K562 (cell line): Measurements from ENCODE around the gene NINL.

ENCODE experiments used
- CCAR2 ChIP-seq: fragments of 200-400 bp; formaldehyde crosslinking; IDR thresholded peaks from 2 replicates; pipeline ENCODE4 v1.6.1; 2017; ENCODE audit warnings: mild to moderate bottlenecking, low read depth, low read length
- CREM ChIP-seq: IDR thresholded peaks from 2 replicates; pipeline ENCODE4 v1.6.1; 2014; ENCODE audit warnings: antibody characterized with exemption, low read depth
- FOXA1 ChIP-seq: fragments of 450-650 bp; IDR thresholded peaks from 2 replicates; pipeline ENCODE4 v1.6.1; 2016; ENCODE audit warnings: mild to moderate bottlenecking, borderline replicate concordance
- KAT2B ChIP-seq: IDR thresholded peaks from one replicate; pipeline ENCODE4 v1.6.1; 2012; ENCODE audit warnings: low read depth, mild to moderate bottlenecking, control low read depth, inconsistent platforms, low read length, moderate library complexity
- KLF10 ChIP-seq: fragments of 250-450 bp; sonication (Bioruptor Pico); IDR thresholded peaks from 2 replicates; pipeline ENCODE4 v1.6.1; 2021; ENCODE audit warnings: matching md5 sums
- NR2F6 ChIP-seq: fragments of 450-650 bp; formaldehyde crosslinking; IDR thresholded peaks from 2 replicates; pipeline ENCODE4 v1.4.0; 2020; ENCODE audit warnings: mild to moderate bottlenecking
- POLR2A ChIP-seq: fragments of 450-650 bp; conservative IDR thresholded peaks from 2 replicates; pipeline ENCODE4 v1.6.1; 2016
- TBP ChIP-seq: optimal IDR thresholded peaks from 2 replicates; pipeline ENCODE3; 2011; ENCODE audit warnings: low read depth, low read length, improper control_type of control experiment
- TF ChIP-seq, protein P1 (sequence below): fragments of 250-450 bp; sonication (Bioruptor Pico); IDR thresholded peaks from 2 replicates; pipeline ENCODE4 v1.5.0; 2021

DNA sequence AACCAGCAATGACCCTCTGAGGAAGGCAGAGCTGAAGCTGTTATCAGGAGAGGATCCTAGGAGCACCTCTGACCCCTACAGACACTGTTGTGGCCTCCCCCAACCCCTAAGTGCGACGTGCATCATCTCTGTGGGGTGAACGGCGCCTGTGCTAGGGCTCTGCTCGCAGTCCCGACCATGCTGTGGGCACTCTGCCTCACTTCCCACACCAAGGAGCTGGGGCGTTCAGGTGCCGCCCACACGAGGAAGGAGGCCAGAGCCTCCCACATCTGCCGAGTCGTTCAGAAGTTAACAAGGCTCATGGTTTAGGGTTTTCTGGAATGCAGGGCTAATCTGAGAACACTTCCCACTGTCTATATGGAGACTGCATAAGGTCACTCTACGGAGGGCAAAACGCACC, 115.8 kb downstream of the NINL start:
- TF ChIP-seq CCAR2, result no peak
- TF ChIP-seq, protein P1, sequence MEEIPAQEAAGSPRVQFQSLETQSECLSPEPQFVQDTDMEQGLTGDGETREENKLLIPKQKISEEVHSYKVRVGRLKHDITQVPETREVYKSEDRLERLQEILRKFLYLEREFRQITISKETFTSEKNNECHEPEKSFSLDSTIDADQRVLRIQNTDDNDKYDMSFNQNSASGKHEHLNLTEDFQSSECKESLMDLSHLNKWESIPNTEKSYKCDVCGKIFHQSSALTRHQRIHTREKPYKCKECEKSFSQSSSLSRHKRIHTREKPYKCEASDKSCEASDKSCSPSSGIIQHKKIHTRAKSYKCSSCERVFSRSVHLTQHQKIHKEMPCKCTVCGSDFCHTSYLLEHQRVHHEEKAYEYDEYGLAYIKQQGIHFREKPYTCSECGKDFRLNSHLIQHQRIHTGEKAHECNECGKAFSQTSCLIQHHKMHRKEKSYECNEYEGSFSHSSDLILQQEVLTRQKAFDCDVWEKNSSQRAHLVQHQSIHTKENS (CRISPR knock-in tag), result no peak
- TF ChIP-seq KAT2B, result no peak
- no peak for TF ChIP-seq CREM
- TF ChIP-seq POLR2A, result no peak
- TF ChIP-seq NR2F6 (CRISPR knock-in tag), result no peak
- no peak for TF ChIP-seq TBP
- no peak for TF ChIP-seq KLF10
- no peak for TF ChIP-seq FOXA1
